ENCODE results near the gene TTBK1.

TTBK1 gene

DNA sequence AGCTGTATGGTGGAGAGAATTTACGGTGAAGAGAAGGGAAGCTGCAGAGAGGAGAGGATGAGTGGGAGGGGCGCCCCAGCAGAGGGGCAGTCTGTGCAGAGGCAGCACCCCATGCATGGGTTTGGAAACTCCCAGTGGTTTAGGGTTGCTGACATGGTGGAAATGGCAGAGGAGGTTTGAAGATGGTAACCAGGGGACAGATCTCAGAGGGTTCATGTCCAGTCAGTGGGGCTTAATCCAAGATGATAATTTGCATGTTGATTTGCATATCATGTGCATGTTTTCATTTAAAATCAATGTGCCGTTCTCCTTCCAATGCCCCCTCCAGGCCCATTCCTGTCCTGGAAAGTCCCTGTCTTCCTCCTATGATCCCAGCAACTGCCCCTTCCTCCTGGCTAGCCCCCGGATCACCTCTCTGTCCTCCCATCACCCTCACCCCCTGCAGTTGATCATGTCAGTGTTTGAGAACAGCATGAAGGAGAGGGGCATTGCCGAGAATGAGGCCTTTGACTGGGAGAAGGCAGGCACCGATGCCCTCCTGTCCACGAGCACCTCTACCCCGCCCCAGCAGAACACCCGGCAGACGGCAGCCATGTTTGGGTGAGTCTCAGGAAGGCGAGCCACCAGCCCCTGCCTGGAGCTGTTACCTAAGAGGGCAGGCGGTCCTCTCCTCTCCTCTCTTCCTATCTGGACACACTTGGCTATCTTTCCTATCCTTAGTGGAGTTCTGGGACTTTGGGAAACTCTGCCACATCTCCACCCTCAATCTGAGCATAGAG lies 14.3 kb downstream of the TTBK1 start:
- Histone ChIP-seq H3K9ac (ENCODE audit: low read depth, low read length) (no peak overlapping the region), H3K4me1 (ENCODE audit: control insufficient read depth, insufficient read depth, low read length) (no peaks in the 10 kb centered on the region), H3K36me3 (ENCODE audit: control insufficient read depth, insufficient read depth, low read length) (no peaks in the 10 kb centered on the region), H3K9me3 (ENCODE audit: control insufficient read depth, insufficient read depth, low read length) (no peaks in the 10 kb centered on the region), H3K27me3 (ENCODE audit: control insufficient read depth, insufficient read depth, low read length) (no peaks in the 10 kb centered on the region), H3K4me3 (ENCODE audit: low read depth, low read length) (no peak overlapping the region)

DNA sequence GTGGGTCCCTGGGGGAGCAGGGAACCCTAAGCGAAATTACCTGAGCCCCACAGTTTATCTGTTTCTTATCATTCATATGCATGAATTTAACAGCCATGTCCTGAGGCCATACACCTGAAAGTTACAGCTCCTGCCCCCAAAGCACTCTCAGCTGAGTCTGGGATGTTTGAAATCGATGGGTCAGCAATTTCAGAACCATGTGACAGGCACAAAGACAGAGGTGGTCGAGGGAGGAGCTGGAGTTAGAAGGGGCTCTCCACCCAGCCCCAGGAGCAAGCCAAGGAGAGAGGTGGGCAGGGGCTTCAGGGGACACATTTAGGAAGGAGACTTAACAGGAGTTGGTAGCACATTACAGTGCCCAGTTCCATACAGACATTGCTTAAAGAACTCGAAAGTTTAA lies 14.9 kb downstream of the TTBK1 start:
- no peaks in the 10 kb centered on the region for H3K4me1 ChIP-seq (ENCODE audit: control insufficient read depth, insufficient read depth, low read length)
- no peak overlapping the region for H3K4me3 ChIP-seq (ENCODE audit: low read depth, low read length)
- H3K27me3 ChIP-seq (ENCODE audit: control insufficient read depth, insufficient read depth, low read length), result no peaks in the 10 kb centered on the region
- H3K36me3 ChIP-seq (ENCODE audit: control insufficient read depth, insufficient read depth, low read length), result no peaks in the 10 kb centered on the region
- H3K9me3 ChIP-seq (ENCODE audit: control insufficient read depth, insufficient read depth, low read length), result no peaks in the 10 kb centered on the region
- H3K9ac ChIP-seq (ENCODE audit: low read depth, low read length), result no peak overlapping the region

DNA sequence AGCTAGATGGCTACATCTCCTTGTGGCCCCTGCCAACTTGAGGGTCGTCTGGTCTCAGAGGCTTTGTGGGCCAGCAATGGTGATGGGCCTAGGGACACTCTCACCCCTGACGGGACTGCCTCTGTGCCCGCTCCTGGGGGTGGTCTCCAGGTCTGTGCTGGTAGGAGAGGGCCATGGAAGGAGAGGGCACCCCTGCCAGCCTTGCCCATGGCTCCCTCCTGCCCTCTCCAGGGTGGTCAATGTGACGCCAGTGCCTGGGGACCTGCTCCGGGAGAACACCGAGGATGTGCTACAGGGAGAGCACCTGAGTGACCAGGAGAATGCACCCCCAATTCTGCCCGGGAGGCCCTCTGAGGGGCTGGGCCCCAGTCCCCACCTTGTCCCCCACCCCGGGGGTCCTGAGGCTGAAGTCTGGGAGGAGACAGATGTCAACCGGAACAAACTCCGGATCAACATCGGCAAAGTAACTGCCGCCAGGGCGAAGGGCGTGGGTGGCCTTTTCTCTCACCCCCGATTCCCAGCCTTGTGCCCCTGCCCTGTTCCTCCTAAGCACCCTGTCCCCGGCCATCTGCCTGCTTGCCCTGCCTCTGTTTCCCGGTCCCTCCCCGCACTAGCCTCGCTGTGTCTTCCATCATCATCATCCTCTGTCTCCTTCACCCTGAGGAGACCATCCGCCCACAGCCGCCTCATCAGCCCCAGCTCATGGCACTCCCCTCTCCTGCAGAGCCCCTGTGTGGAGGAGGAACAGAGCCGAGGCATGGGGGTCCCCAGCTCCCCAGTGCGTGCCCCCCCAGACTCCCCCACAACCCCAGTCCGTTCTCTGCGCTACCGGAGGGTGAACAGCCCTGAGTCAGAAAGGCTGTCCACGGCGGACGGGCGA lies 15.8 kb downstream of the TTBK1 start:
- Histone ChIP-seq H3K9me3 (ENCODE audit: control insufficient read depth, insufficient read depth, low read length) (no peaks in the 10 kb centered on the region), H3K4me3 (ENCODE audit: low read depth, low read length) (no peak overlapping the region), H3K4me1 (ENCODE audit: control insufficient read depth, insufficient read depth, low read length) (no peaks in the 10 kb centered on the region), H3K27me3 (ENCODE audit: control insufficient read depth, insufficient read depth, low read length) (no peaks in the 10 kb centered on the region), H3K9ac (ENCODE audit: low read depth, low read length) (no peak overlapping the region), H3K36me3 (ENCODE audit: control insufficient read depth, insufficient read depth, low read length) (no peaks in the 10 kb centered on the region)

DNA sequence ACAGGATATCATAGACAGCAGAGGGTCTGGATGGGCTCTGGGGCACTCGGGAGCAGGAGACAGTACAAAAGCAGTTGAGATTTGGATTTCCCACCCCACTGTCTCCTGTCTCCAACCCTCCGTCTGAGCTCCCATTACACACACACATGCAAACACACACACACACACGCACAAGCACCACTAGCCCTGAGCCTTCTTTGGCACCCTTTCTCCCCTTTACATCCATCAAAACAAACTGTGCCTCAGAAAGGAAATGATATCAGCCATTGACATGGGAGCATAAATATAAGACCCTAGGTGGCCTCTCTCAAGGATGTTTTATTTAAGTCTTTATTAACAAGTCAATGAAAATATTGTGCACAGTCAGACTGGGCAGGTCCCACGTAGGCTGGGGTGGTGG lies 17.5 kb downstream of the TTBK1 start:
- no peaks in the 10 kb centered on the region for H3K4me1 ChIP-seq (ENCODE audit: control insufficient read depth, insufficient read depth, low read length)
- no peak overlapping the region for H3K9ac ChIP-seq (ENCODE audit: low read depth, low read length)
- no peaks in the 10 kb centered on the region for H3K9me3 ChIP-seq (ENCODE audit: control insufficient read depth, insufficient read depth, low read length)
- H3K4me3 ChIP-seq (ENCODE audit: low read depth, low read length), result no peak overlapping the region
- H3K27me3 ChIP-seq (ENCODE audit: control insufficient read depth, insufficient read depth, low read length), result no peaks in the 10 kb centered on the region
- H3K36me3 ChIP-seq (ENCODE audit: control insufficient read depth, insufficient read depth, low read length), result no peaks in the 10 kb centered on the region

DNA sequence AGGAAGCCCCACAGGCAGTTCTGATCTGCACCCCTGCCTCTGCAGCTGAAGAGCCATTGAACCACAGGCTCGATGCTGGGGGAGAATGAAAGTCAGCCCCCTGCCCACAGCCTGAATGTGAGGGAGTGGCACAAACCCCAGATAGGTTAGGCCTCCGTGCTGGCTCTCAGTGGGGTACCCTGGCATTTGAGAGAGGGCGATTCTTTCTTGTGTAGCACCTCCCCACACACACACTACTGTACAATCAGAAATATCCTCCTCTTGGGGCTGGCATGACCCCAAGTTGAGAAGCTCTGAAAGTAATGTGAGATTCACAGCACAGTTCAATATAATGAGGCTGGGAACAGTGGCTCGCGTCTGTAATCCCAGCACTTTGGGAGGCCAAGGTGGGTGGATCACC lies 17.9 kb downstream of the TTBK1 start:
- Histone ChIP-seq H3K36me3 (ENCODE audit: control insufficient read depth, insufficient read depth, low read length) (no peaks in the 10 kb centered on the region), H3K9ac (ENCODE audit: low read depth, low read length) (no peak overlapping the region), H3K4me1 (ENCODE audit: control insufficient read depth, insufficient read depth, low read length) (no peaks in the 10 kb centered on the region), H3K27me3 (ENCODE audit: control insufficient read depth, insufficient read depth, low read length) (no peaks in the 10 kb centered on the region), H3K4me3 (ENCODE audit: low read depth, low read length) (no peak overlapping the region), H3K9me3 (ENCODE audit: control insufficient read depth, insufficient read depth, low read length) (no peaks in the 10 kb centered on the region)

DNA sequence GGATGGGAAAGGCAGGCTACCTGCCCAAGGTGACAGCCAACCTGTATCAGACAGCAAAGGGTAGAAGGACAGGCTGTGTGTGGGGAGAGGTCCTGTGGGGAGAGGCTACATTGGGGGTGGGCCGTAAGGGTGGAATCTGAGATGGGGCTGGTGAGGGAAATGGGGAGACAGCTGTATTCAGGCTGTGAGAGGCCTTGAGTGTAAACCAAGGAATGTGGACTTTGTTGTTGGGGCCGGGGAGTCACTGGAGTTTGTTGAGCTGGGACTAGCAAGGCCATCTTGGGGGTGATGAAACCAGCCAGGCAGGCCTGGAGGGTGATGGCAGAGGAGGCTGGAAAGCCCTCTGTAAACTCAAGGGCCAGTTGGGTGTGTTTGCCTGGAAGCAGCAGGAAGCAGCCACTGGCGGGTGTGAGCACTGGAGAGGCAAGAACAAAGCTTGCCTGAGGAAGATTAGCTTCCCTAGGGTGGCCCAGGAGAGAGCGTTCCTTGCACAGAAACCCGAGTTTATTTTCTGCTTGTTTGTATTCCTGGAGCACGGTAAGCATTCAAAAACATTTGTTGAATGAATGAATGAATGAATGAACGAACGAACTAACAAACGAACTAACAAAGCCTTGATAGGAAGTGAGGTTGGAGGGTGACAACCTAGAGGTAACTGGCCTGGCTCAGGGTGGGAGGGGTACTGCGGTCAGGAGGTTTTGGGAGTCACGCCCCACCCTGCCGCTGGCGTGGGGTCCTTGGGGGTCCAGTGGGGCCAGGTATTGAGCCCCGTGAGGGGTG lies 18.9 kb downstream of the TTBK1 start:
- H3K36me3 ChIP-seq (ENCODE audit: control insufficient read depth, insufficient read depth, low read length), result no peaks in the 10 kb centered on the region
- H3K9me3 ChIP-seq (ENCODE audit: control insufficient read depth, insufficient read depth, low read length), result no peaks in the 10 kb centered on the region
- no peaks in the 10 kb centered on the region for H3K27me3 ChIP-seq (ENCODE audit: control insufficient read depth, insufficient read depth, low read length)
- H3K4me3 ChIP-seq (ENCODE audit: low read depth, low read length), result no peak overlapping the region
- H3K9ac ChIP-seq (ENCODE audit: low read depth, low read length), result no peak overlapping the region
- H3K4me1 ChIP-seq (ENCODE audit: control insufficient read depth, insufficient read depth, low read length), result peaks cover 2% of the 10 kb centered on the region

DNA sequence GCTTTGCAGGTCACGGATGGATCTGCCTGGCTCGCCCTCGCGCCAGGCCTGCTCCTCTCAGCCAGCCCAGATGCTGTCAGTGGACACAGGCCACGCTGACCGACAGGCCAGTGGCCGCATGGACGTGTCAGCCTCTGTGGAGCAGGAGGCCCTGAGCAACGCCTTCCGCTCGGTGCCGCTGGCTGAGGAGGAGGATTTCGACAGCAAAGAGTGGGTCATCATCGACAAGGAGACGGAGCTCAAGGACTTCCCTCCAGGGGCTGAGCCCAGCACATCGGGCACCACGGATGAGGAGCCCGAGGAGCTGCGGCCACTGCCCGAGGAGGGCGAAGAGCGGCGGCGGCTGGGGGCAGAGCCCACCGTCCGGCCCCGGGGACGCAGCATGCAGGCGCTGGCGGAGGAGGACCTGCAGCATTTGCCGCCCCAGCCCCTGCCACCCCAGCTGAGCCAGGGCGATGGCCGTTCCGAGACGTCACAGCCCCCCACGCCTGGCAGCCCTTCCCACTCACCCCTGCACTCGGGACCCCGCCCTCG lies 19.6 kb downstream of the TTBK1 start:
- Histone ChIP-seq H3K4me3 (ENCODE audit: low read depth, low read length) (no peak overlapping the region), H3K9ac (ENCODE audit: low read depth, low read length) (no peak overlapping the region), H3K36me3 (ENCODE audit: control insufficient read depth, insufficient read depth, low read length) (no peaks in the 10 kb centered on the region), H3K9me3 (ENCODE audit: control insufficient read depth, insufficient read depth, low read length) (no peaks in the 10 kb centered on the region), H3K4me1 (ENCODE audit: control insufficient read depth, insufficient read depth, low read length) (peaks cover 8% of the 10 kb centered on the region), H3K27me3 (ENCODE audit: control insufficient read depth, insufficient read depth, low read length) (peaks cover 2% of the 10 kb centered on the region)

DNA sequence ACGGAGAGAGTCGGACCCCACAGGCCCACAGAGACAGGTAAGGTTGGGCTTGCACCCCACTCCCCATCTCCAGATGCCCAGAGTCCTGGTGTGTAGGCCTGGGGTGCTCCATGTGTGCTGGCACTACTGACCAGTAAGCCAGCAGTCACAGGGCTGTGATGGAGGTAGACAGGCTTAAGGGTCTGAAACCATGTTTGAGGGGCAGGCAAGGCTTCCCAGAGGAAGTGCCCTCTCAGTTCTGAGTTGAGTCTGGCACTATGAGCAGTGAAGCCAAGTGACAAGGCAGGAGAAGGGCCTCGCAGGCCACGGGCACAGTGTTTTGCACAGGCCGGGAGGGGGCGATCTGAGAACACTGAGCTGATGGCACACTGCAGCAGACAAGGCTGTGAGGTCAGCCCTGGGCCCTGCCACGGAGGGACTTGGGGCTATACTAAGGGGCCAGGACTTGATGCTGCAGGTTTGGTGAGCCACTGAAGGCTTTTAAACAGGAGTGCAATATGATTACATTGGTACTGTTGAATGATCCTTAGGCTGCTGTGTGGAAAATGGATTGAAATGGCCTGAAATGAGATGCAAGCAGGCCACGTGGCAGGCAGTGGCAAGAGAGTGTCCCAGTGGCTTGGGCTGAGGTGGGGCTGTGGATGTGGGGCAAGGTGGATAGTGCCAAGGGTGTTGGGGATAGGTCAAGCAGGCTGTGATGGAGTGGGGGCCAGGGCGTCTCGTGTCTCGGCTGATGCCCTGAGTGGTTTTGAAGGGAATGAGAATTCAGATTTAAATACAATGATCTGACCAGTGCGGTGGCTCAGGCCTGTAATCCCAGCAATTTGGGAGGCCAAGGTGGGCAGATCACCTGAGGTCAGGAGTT lies 20.3 kb downstream of the TTBK1 start:
- no peak overlapping the region for H3K9ac ChIP-seq (ENCODE audit: low read depth, low read length)
- peaks cover 9% of the 10 kb centered on the region for H3K27me3 ChIP-seq (ENCODE audit: control insufficient read depth, insufficient read depth, low read length)

DNA sequence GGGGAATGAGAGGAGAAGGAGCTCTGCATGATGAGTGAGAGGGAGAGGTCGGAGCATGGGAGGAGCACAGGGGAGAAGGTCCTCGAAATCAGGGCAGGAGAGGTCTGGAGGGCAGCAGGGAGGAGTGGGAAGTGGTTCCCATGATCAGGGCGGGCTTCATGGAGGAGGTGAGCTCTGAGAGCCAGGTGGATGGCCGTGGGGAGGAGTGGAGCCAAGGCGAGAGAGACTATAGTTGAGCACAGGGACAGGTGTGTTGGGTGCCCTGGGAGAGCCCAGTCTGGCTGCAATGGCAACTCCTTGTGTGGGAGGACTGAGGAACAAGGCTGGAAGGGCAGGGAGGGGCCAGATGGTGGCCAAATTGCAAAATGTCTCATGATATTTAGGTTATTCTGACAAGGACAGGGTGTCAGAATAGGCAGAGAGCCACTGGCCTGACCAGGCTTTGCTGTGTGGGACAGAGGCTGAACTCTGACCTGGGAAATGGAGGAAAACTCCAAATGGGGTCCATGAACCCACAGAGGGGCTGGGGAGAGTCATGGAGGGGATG lies 21.4 kb downstream of the TTBK1 start:
- Histone ChIP-seq H3K4me3 (ENCODE audit: low read depth, low read length) (no peak overlapping the region), H3K9me3 (ENCODE audit: control insufficient read depth, insufficient read depth, low read length) (no peaks in the 10 kb centered on the region), H3K9ac (ENCODE audit: low read depth, low read length) (no peak overlapping the region), H3K4me1 (ENCODE audit: control insufficient read depth, insufficient read depth, low read length) (peaks cover 9% of the 10 kb centered on the region), H3K27me3 (ENCODE audit: control insufficient read depth, insufficient read depth, low read length) (peaks cover 19% of the 10 kb centered on the region), H3K36me3 (ENCODE audit: control insufficient read depth, insufficient read depth, low read length) (no peaks in the 10 kb centered on the region)

More for the DNA sequence above, 20.3 kb downstream of the TTBK1 start:
- Histone ChIP-seq H3K4me3 (ENCODE audit: low read depth, low read length) (no peak overlapping the region), H3K4me1 (ENCODE audit: control insufficient read depth, insufficient read depth, low read length) (peaks cover 9% of the 10 kb centered on the region), H3K9me3 (ENCODE audit: control insufficient read depth, insufficient read depth, low read length) (no peaks in the 10 kb centered on the region), H3K36me3 (ENCODE audit: control insufficient read depth, insufficient read depth, low read length) (no peaks in the 10 kb centered on the region)

DNA sequence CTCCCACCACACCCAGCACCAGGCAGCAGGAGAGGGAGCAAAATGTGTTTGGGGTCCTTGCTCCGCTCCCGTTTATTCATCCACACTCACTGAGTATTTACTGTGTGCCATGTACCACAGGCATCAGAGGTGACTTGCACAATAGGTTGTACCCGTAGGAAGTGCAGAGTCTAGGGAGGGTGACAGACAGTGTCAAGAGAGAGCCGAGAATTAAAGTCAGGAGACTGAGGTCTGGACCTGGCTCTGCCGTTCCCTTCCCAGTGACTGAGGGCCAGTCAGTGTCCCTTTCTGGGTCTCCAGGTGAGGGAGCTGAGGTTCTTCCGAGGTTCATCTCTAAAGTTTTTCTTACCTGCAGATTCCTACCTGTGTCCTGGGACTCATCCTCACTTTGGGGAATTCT lies 22.3 kb downstream of the TTBK1 start:
- Histone ChIP-seq H3K4me1 (ENCODE audit: control insufficient read depth, insufficient read depth, low read length) (peaks cover 12% of the 10 kb centered on the region), H3K9ac (ENCODE audit: low read depth, low read length) (no peak overlapping the region), H3K36me3 (ENCODE audit: control insufficient read depth, insufficient read depth, low read length) (no peaks in the 10 kb centered on the region), H3K9me3 (ENCODE audit: control insufficient read depth, insufficient read depth, low read length) (no peaks in the 10 kb centered on the region), H3K27me3 (ENCODE audit: control insufficient read depth, insufficient read depth, low read length) (peaks cover 26% of the 10 kb centered on the region), H3K4me3 (ENCODE audit: low read depth, low read length) (no peak overlapping the region)

All from iPS-15b (cell line).